Activated T-cell treated with anti-CD3 and anti-CD28 coated beads, Interleukin-2, amount 50 U/mL, for 1 hour (primary cell): ENCODE data around the gene PLCB3.
"Not testable (repeated sequence)": the region's sequence is repeated elsewhere in the genome, so short reads cannot be mapped to it uniquely, and the experiment has no call there.

Experiments used
- DNase-seq: peaks from one replicate; pipeline ENCODE4 v3.0.0-alpha.2; 2020

PLCB3 gene

DNA sequence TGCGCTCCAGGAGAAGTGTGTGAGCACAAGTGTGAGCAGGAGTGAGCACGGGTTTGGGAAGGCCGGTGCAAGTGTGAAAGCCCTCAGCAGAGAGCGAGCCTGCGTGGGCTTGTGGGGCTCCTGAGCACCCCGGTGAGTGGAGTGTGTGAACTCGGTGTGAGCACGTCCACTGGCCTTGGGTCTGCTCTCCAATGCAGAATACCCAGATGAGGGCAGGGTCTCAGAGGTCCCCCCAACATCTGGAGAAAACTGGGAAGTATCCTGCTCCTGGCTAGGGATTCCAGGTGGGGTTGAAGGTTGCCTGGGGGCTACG, 55.2 kb downstream of the PLCB3 start:
- DNase-seq, result no peak

DNA sequence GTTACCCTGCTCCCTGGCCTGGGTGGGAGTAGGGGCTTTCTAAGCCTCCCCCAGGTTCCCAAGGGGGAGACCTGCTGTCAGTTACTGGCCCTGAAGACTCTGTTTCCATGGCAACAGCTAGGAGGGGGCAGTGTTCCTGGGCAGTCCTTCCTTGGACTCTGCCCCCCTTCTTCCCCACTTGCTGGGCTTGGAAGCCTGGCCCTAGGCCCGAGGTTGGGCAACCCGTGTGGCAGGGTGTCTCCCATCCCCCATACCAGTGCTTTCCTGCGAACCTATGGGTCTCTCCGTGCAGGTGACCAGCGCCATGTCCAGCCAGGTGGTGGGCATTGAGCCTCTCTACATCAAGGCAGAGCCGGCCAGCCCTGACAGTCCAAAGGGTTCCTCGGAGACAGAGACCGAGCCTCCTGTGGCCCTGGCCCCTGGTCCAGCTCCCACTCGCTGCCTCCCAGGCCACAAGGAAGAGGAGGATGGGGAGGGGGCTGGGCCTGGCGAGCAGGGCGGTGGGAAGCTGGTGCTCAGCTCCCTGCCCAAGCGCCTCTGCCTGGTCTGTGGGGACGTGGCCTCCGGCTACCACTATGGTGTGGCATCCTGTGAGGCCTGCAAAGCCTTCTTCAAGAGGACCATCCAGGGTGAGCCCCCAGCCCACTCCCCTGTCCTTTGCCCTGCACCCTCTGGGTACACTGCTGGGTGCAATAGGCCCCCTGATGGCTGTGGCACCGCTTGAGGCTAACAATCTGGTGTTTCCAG, 55.7 kb downstream of the PLCB3 start:
- DNase-seq, result no peak

DNA sequence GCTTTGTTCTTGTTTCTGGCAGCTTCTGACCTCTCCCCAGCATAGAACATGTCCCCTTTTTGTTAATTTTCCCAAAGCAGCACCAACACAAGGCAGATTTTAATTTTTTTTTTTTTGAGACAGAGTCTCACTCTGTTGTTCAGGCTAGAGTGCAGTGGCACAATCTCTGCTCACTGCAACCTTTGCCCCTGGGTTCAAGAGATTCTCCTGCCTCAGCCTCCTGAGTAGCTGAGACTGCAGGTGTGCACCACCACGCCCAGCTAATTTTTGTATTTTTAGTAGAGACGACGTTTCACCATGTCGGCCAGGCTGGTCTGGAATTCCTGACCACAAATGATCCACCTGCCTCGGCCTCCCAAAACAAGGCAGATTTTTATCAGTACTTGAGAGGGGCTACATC, 56.5 kb downstream of the PLCB3 start:
- DNase-seq, result not testable (repeated sequence)

DNA sequence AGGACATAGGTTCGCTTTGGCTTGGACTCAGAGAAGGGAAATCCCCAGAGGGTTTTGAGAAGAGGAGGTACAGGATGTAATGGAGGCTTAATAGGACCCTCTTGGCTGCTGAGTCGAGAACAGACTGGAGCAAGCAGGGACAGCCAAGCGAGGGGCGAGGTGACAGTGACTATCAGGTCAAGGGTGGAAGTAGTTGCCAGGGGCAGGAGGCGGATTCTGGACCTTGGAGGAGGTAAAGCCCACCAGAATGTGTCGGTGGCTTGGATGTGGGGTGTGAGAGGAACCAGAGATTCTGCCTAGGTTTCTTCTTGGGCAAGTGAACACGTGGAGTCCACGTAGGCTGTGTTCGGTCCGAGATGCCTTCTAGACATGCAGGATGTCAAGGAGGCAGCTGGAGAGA, 61.6 kb downstream of the PLCB3 start:
- DNase-seq, result no peak

DNA sequence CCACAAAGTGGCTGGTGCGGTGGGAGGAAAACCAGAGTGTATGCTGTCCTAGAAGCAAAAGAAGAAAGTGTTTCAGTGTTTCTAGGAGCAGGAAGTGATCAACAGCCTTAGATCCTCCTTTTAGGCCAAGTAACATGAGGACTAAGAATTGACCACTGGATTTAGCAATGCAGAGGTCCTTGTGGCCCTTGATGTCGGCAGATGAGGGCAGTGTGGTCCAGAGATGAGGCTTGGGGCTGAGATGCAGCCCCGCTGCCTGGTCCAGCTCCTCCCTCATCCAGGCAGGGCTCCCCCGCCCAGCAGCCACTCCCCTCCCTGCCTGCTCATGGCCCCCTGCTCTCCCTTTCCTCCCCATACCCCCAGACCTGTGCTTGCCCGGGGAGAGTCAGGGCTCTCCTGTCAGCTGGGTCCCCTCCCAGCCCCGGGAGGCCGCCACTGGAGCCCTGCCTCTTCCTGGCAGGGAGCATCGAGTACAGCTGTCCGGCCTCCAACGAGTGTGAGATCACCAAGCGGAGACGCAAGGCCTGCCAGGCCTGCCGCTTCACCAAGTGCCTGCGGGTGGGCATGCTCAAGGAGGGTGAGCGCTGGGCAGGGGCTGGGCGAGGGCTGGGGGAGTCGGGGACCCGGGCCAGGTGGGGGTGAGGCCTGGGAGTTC, 62.3 kb downstream of the PLCB3 start:
- no peak for DNase-seq

DNA sequence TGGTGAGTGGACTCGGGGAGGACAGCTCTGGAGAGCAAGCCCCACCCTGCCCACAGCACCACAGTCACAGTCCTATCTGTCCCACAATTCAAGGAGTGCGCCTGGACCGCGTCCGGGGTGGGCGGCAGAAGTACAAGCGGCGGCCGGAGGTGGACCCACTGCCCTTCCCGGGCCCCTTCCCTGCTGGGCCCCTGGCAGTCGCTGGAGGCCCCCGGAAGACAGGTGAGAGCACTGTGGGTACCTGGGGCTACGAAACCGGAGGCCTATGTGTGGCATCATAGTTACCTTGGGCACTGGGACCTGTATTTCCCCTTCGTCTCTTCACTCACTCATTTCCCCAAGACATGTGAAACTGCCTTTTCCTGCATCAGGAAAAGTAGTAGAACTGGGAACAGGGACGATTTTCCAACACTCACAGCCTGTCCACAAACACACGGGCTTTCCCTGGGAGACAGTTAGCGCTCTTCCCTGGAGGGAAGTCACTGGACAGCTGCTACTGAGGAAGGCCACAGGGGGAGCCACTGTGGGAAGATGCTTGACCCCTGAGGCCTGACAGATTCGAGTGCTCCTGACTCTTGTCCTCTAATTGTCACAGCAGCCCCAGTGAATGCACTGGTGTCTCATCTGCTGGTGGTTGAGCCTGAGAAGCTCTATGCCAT, 62.9 kb downstream of the PLCB3 start:
- no peak for DNase-seq

DNA sequence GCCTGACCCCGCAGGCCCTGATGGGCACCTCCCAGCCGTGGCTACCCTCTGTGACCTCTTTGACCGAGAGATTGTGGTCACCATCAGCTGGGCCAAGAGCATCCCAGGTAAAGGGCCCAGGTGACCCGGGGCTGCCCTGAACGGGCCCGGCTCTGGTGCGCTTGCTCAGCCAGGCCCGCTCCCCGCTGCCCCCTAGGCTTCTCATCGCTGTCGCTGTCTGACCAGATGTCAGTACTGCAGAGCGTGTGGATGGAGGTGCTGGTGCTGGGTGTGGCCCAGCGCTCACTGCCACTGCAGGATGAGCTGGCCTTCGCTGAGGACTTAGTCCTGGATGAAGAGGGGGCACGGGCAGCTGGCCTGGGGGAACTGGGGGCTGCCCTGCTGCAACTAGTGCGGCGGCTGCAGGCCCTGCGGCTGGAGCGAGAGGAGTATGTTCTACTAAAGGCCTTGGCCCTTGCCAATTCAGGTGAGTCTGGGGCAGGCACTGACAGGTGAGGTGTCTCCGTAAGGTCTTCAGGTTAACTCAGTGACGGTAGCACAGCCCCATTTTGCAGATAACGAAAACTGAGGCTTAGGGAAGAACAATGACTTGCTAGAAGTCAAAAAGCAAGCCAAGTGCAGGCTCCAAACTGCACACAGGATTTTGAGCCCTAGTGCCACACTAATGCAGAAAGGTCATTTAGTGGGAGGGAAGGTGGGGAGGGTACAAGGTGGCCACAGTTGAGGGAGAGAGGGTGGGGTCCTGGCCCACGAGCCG, 63.7 kb downstream of the PLCB3 start:
- DNase-seq, result no peak

DNA sequence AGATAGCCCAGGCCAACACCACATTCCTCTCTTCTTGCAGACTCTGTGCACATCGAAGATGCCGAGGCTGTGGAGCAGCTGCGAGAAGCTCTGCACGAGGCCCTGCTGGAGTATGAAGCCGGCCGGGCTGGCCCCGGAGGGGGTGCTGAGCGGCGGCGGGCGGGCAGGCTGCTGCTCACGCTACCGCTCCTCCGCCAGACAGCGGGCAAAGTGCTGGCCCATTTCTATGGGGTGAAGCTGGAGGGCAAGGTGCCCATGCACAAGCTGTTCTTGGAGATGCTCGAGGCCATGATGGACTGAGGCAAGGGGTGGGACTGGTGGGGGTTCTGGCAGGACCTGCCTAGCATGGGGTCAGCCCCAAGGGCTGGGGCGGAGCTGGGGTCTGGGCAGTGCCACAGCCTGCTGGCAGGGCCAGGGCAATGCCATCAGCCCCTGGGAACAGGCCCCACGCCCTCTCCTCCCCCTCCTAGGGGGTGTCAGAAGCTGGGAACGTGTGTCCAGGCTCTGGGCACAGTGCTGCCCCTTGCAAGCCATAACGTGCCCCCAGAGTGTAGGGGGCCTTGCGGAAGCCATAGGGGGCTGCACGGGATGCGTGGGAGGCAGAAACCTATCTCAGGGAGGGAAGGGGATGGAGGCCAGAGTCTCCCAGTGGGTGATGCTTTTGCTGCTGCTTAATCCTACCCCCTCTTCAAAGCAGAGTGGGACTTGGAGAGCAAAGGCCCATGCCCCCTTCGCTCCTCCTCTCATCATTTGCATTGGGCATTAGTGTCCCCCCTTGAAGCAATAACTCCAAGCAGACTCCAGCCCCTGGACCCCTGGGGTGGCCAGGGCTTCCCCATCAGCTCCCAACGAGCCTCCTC, 64.6 kb downstream of the PLCB3 start:
- not testable (repeated sequence) for DNase-seq

DNA sequence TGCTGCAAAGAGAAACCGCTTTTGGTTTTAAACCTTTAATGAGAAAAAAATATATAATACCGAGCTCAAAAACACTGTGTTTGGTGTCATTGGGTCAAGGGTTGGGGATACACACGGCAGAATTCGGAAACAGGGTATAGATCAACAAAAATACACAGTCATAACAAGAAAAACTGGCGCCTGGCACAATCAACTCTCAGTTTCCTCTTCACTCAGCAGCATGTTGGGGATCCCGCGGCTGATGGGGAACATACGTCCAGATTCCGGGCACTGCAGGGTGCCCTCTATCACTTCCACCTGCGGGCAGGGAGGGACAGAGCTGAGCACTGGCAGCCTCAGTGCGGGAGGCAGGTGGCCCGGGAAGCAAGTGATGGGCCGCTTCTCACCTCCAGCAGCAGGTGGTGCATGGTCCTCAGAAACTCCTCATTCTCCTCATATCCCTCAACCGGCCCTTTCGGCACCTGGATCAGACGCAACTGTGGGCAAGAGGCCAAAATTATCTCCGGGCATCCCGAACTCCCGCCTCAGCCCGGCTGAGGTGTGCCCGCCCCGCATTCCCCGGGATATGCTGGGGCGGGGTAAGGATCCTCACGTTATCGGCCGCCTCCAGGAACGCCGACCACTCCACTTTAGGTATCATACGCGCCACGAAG, 65.5 kb downstream of the PLCB3 start:
- DNase-seq, result no peak

DNA sequence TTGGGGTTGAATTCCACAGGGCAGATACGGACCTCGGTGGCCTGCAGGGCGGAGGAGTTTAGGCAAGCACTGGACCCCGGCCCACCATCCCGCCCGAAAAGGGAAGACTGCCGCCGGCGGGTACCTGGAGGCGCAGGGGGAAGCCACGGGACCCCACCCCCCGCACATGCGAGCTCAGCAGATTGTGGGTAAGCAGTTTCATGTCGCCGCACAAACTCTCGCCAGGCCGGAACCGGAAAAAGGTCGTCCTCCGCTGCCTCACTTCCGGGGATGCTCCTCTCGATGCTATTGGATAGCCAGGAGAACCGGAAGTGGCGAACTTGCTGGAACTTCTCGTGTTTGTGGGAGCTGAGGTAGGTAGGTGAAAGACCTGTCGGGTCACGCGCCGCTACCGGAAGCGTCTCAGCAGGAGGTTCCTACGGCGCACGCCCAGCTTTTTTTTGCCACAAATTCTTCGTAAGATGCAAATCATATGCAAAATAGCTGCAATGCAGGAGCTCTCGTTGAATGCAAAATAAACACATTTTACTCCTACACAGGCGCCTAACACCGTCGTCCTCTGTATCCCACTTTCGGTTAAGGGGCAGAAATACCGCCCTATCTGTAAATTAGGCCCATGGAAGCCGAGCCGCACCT, 66.1 kb downstream of the PLCB3 start, which contains the start of gene TRMT112:
Gene TRMT112, minus strand, starts transcription at position 235 of the 636 bp plus-strand sequence. Its CDS starts 33 bp downstream, at position 202.
- peak; percentile 87 for DNase-seq

DNA sequence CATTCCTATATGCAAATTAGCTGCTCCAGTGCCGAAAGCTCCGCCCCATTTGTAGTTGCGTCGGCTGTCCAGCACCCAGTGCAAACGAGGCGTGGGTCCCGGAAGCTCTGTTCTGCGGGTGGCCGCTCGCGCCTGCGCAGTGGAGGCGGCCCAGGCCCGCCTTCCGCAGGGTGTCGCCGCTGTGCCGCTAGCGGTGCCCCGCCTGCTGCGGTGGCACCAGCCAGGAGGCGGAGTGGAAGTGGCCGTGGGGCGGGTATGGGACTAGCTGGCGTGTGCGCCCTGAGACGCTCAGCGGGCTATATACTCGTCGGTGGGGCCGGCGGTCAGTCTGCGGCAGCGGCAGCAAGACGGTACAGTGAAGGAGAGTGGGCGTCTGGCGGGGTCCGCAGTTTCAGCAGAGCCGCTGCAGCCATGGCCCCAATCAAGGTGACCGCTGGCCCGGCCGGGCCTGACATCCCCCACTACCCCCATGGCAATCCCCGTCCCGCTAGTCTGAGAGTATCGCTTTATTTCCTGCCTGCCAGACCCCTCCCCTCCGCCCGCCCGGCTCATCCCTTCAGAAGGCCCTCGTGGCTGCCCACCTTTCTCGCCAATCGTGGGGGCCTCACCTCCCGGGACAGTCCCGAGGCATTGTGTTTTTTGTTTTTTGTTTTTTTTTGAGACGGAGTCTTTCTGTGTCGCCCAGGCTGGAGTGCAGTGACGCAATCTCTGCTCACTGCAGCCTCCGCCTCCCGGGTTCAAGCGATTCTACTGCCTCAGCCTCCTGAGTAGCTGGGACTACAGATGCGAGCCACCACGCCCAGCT, 66.8 kb downstream of the PLCB3 start, which contains the start of gene PRDX5:
Gene PRDX5, plus strand, starts transcription at position 161 of the 805 bp plus-strand sequence. Its CDS starts 95 bp downstream, at position 256.
- DNase-seq, result peak; percentile 94
